SK-N-SH treated with all-trans-retinoic acid at 6 μM for 48 hours (cell line): ENCODE measurements around the gene GLYATL1.

ENCODE experiments used
- ATAC-seq: fragments of 200-7000 bp; cut with Tn5 transposase; 3 replicates; pipeline ENCODE4 v1.9.1; 2020; ENCODE audit warnings: mild to moderate bottlenecking, moderate library complexity
- ARNTL ChIP-seq: fragments of 450-650 bp; formaldehyde crosslinking; IDR thresholded peaks from 2 replicates; pipeline ENCODE4 v1.5.0; 2020; ENCODE audit warnings: low read depth, mild to moderate bottlenecking, moderate library complexity, borderline replicate concordance
- BACH2 ChIP-seq: fragments of 250-450 bp; sonication (Bioruptor Pico); IDR thresholded peaks from 2 replicates; pipeline ENCODE4 v1.9.0; 2021; ENCODE audit warnings: mild to moderate bottlenecking, borderline replicate concordance
- CSDC2 ChIP-seq: fragments of 250-450 bp; sonication (Bioruptor Pico); IDR thresholded peaks from 2 replicates; pipeline ENCODE4 v1.5.0; 2020; ENCODE audit warnings: mild to moderate bottlenecking, moderate library complexity
- ESRRG ChIP-seq: fragments of 250-450 bp; sonication (Bioruptor Pico); IDR thresholded peaks from 2 replicates; pipeline ENCODE4 v1.6.1; 2021; ENCODE audit warnings: mild to moderate bottlenecking
- GLIS3 ChIP-seq: fragments of 250-450 bp; sonication (Bioruptor Pico); IDR thresholded peaks from 2 replicates; pipeline ENCODE4 v1.5.0; 2020; ENCODE audit warnings: mild to moderate bottlenecking, moderate library complexity
- ISL1 ChIP-seq: fragments of 250-450 bp; sonication (Bioruptor Pico); IDR thresholded peaks from 2 replicates; pipeline ENCODE4 v2.1.2; 2022; ENCODE audit warnings: mild to moderate bottlenecking, moderate library complexity
- OSR1 ChIP-seq: fragments of 250-450 bp; sonication (Bioruptor Pico); IDR thresholded peaks from 2 replicates; pipeline ENCODE4 v1.8.0; 2022; ENCODE audit warnings: moderate library complexity, mild to moderate bottlenecking, inconsistent platforms
- PATZ1 ChIP-seq: fragments of 250-450 bp; sonication (Bioruptor Pico); IDR thresholded peaks from 2 replicates; pipeline ENCODE4 v1.8.0; 2020; ENCODE audit warnings: mild to moderate bottlenecking, moderate library complexity, borderline replicate concordance
- PPARA ChIP-seq: fragments of 250-450 bp; sonication (Bioruptor Pico); IDR thresholded peaks from 2 replicates; pipeline ENCODE4 v1.5.0; 2020; ENCODE audit warnings: mild to moderate bottlenecking, borderline replicate concordance
- RARB ChIP-seq: fragments of 250-450 bp; sonication (Bioruptor Pico); IDR thresholded peaks from 2 replicates; pipeline ENCODE4 v1.8.0; 2021; ENCODE audit warnings: mild to moderate bottlenecking, moderate library complexity
- SNAI2 ChIP-seq: fragments of 250-450 bp; sonication (Bioruptor Pico); IDR thresholded peaks from 2 replicates; pipeline ENCODE4 v1.5.0; 2020; ENCODE audit warnings: mild to moderate bottlenecking, moderate library complexity
- TCF4 ChIP-seq: fragments of 250-450 bp; sonication (Bioruptor Pico); IDR thresholded peaks from 2 replicates; pipeline ENCODE4 v1.8.0; 2021; ENCODE audit warnings: mild to moderate bottlenecking, moderate library complexity, borderline replicate concordance
- TOX ChIP-seq: fragments of 250-450 bp; sonication (Bioruptor Pico); IDR thresholded peaks from 2 replicates; pipeline ENCODE4 v1.8.0; 2021; ENCODE audit warnings: mild to moderate bottlenecking, moderate library complexity, borderline replicate concordance
- ZC3H10 ChIP-seq: fragments of 250-450 bp; sonication (Bioruptor Pico); IDR thresholded peaks from 2 replicates; pipeline ENCODE4 v1.5.1; 2021; ENCODE audit warnings: mild to moderate bottlenecking, moderate library complexity
- ZFP3 ChIP-seq: fragments of 250-450 bp; sonication (Bioruptor Pico); IDR thresholded peaks from 2 replicates; pipeline ENCODE4 v1.5.0; 2020; ENCODE audit warnings: mild to moderate bottlenecking, moderate library complexity
- ZFP30 ChIP-seq: fragments of 450-650 bp; formaldehyde crosslinking; IDR thresholded peaks from 2 replicates; pipeline ENCODE4 v1.5.0; 2022; ENCODE audit warnings: mild to moderate bottlenecking, moderate library complexity
- ZNF70 ChIP-seq: fragments of 450-650 bp; formaldehyde crosslinking; IDR thresholded peaks from 2 replicates; pipeline ENCODE4 v1.5.0; 2020; ENCODE audit warnings: mild to moderate bottlenecking, moderate library complexity
- ZNF8 ChIP-seq: fragments of 450-650 bp; formaldehyde crosslinking; IDR thresholded peaks from 2 replicates; pipeline ENCODE4 v1.5.0; 2020; ENCODE audit warnings: mild to moderate bottlenecking, moderate library complexity
- TF ChIP-seq, protein P1 (sequence below): fragments of 250-450 bp; sonication (Bioruptor Pico); IDR thresholded peaks from 2 replicates; pipeline ENCODE4 v1.8.0; 2021; ENCODE audit warnings: low read depth, mild to moderate bottlenecking, moderate library complexity, borderline replicate concordance
- TF ChIP-seq, protein P2 (sequence below): fragments of 250-450 bp; sonication (Bioruptor Pico); IDR thresholded peaks from 2 replicates; pipeline ENCODE4 v1.5.1; 2020; ENCODE audit warnings: low read depth, mild to moderate bottlenecking, moderate library complexity
- TF ChIP-seq, protein P3 (sequence below): fragments of 250-450 bp; sonication (Bioruptor Pico); IDR thresholded peaks from 2 replicates; pipeline ENCODE4 v1.5.0; 2020; ENCODE audit warnings: mild to moderate bottlenecking, moderate library complexity

Gene GLYATL1

GRCh38 chr11:58940028-58940427, 740 bp downstream of the GLYATL1 start:
- ATAC-seq = no peak
- TF ChIP-seq ZNF70 (CRISPR knock-in tag) = no peak

DNA sequence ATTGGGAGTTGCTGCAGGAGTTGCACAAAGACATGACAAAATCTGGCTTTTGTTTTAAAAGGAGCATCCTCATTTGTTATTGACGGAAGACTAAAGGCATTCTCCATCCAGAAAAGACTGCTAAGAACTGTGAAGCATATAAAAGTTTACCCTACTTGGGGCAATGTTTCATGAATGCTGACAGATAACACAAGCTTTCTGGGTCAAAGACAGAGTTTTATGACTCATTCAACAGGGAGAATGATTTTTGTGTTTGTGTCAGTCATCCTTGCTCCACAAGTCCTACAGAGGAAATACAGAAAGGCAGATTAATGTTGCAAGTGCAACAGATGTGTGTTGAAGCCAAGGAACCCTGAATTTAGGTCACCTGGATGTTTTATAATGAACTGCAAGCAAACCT, 2.5 kb downstream of the GLYATL1 start:
- ATAC-seq = no peak
- TF ChIP-seq, protein P1, sequence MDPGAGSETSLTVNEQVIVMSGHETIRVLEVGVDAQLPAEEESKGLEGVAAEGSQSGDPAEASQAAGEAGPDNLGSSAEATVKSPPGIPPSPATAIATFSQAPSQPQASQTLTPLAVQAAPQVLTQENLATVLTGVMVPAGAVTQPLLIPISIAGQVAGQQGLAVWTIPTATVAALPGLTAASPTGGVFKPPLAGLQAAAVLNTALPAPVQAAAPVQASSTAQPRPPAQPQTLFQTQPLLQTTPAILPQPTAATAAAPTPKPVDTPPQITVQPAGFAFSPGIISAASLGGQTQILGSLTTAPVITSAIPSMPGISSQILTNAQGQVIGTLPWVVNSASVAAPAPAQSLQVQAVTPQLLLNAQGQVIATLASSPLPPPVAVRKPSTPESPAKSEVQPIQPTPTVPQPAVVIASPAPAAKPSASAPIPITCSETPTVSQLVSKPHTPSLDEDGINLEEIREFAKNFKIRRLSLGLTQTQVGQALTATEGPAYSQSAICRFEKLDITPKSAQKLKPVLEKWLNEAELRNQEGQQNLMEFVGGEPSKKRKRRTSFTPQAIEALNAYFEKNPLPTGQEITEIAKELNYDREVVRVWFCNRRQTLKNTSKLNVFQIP (CRISPR knock-in tag) = no peak
- TF ChIP-seq ZFP3 = no peak
- TF ChIP-seq TCF4 (CRISPR knock-in tag) = no peak
- TF ChIP-seq, protein P2, sequence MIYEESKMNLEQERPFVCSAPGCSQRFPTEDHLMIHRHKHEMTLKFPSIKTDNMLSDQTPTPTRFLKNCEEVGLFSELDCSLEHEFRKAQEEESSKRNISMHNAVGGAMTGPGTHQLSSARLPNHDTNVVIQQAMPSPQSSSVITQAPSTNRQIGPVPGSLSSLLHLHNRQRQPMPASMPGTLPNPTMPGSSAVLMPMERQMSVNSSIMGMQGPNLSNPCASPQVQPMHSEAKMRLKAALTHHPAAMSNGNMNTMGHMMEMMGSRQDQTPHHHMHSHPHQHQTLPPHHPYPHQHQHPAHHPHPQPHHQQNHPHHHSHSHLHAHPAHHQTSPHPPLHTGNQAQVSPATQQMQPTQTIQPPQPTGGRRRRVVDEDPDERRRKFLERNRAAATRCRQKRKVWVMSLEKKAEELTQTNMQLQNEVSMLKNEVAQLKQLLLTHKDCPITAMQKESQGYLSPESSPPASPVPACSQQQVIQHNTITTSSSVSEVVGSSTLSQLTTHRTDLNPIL (CRISPR knock-in tag) = no peak
- TF ChIP-seq ESRRG = no peak
- no peak for TF ChIP-seq BACH2 (CRISPR knock-in tag)
- no peak for TF ChIP-seq OSR1
- TF ChIP-seq RARB (CRISPR knock-in tag) = no peak
- no peak for TF ChIP-seq ARNTL (CRISPR knock-in tag)
- no peak for TF ChIP-seq CSDC2
- no peak for TF ChIP-seq SNAI2 (CRISPR knock-in tag)
- no peak for TF ChIP-seq ZNF70 (CRISPR knock-in tag)
- TF ChIP-seq TOX (CRISPR knock-in tag) = no peak
- TF ChIP-seq, protein P3, sequence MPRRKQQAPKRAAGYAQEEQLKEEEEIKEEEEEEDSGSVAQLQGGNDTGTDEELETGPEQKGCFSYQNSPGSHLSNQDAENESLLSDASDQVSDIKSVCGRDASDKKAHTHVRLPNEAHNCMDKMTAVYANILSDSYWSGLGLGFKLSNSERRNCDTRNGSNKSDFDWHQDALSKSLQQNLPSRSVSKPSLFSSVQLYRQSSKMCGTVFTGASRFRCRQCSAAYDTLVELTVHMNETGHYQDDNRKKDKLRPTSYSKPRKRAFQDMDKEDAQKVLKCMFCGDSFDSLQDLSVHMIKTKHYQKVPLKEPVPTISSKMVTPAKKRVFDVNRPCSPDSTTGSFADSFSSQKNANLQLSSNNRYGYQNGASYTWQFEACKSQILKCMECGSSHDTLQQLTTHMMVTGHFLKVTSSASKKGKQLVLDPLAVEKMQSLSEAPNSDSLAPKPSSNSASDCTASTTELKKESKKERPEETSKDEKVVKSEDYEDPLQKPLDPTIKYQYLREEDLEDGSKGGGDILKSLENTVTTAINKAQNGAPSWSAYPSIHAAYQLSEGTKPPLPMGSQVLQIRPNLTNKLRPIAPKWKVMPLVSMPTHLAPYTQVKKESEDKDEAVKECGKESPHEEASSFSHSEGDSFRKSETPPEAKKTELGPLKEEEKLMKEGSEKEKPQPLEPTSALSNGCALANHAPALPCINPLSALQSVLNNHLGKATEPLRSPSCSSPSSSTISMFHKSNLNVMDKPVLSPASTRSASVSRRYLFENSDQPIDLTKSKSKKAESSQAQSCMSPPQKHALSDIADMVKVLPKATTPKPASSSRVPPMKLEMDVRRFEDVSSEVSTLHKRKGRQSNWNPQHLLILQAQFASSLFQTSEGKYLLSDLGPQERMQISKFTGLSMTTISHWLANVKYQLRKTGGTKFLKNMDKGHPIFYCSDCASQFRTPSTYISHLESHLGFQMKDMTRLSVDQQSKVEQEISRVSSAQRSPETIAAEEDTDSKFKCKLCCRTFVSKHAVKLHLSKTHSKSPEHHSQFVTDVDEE (CRISPR knock-in tag) = no peak
- no peak for TF ChIP-seq PPARA (CRISPR knock-in tag)
- no peak for TF ChIP-seq ISL1 (CRISPR knock-in tag)
- no peak for TF ChIP-seq ZNF8 (CRISPR knock-in tag)

DNA sequence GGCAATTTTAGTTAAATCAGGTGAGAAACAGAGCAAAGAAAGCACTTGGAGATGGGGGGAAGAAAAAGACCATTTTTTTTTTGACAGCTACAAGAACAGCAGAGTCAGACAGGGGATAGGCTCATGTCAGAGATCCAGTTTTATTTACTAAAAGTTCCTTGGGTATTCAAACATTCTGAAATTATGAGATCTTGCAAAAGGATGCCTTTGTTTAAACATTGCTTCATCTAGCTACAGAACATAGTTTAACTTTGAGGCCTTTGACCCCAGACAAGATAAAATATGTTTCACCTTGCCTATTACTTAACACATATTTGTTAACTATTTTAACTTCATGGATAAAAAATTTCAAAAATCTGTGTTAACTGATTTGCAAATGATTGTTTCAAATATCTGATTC, 6.4 kb downstream of the GLYATL1 start:
- no peak for ATAC-seq
- TF ChIP-seq ZFP30 (no peak), ZC3H10 (CRISPR knock-in tag) (no peak), PPARA (CRISPR knock-in tag) (no peak), PATZ1 (CRISPR knock-in tag) (no peak), RARB (CRISPR knock-in tag) (no peak), TCF4 (CRISPR knock-in tag) (no peak), ZNF8 (CRISPR knock-in tag) (no peak), BACH2 (CRISPR knock-in tag) (no peak), ZFP3 (no peak)

- no peak for TF ChIP-seq ZNF70 (CRISPR knock-in tag)
- TF ChIP-seq BACH2 (CRISPR knock-in tag) = no peak
- ATAC-seq = no peak
Measured at GRCh38 chr11:58949184-58949583, 9.9 kb downstream of the GLYATL1 start.

DNA sequence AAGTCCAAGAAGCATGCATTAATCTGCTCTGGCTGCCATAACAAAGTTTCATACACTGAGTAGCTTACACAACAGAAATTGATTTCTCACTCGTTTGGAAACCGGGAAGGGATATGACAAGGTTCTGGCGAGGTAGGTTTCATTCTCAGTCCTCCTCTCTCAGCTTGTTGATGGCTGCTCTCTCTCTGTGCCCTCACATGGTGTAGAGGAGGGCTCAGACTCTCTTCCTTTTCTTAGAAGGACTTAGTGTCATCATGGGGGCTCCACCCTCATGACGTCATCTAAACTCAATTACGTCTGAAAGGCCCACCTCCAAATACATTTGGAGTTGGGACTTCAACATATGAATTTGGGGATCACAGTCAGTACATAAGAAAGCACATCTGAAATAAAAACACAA, 18.6 kb downstream of the GLYATL1 start:
- no peak for ATAC-seq
- TF ChIP-seq, protein P2 (CRISPR knock-in tag) = no peak
- TF ChIP-seq ZNF8 (CRISPR knock-in tag) = no peak
- no peak for TF ChIP-seq CSDC2
- TF ChIP-seq ISL1 (CRISPR knock-in tag) = no peak
- no peak for TF ChIP-seq ZNF70 (CRISPR knock-in tag)
- TF ChIP-seq ZFP30 = no peak
- no peak for TF ChIP-seq ESRRG
- TF ChIP-seq ZFP3 = no peak
- TF ChIP-seq RARB (CRISPR knock-in tag) = no peak
- TF ChIP-seq, protein P1 (CRISPR knock-in tag) = no peak
- TF ChIP-seq PATZ1 (CRISPR knock-in tag) = no peak
- no peak for TF ChIP-seq GLIS3 (CRISPR knock-in tag)
- no peak for TF ChIP-seq TOX (CRISPR knock-in tag)
- TF ChIP-seq TCF4 (CRISPR knock-in tag) = no peak
